WERI-Rb-1 (cell line): ENCODE results near the gene TRMT10C.
A peak's percentile ranks its signal among the peaks of the same experiment; 100 is the strongest.
"Not testable (repeated sequence)": the region's sequence is repeated elsewhere in the genome, so short reads cannot be mapped to it uniquely, and the experiment has no call there.

ENCODE experiments used
- DNase-seq: peaks from one replicate; pipeline ENCODE4 v3.0.0-alpha.2; 2020
- H3K27ac ChIP-seq: fragments of 250-450 bp; sonication (Bioruptor Pico); 2 replicates; pipeline ENCODE4 v1.5.1; 2020; ENCODE audit warnings: mild to moderate bottlenecking, moderate library complexity
- H3K27me3 ChIP-seq: fragments of 250-450 bp; sonication (Bioruptor Pico); 2 replicates; pipeline ENCODE4 v1.5.1; 2021; ENCODE audit warnings: mild to moderate bottlenecking, low read depth, moderate library complexity; ENCODE audit not compliant: insufficient read depth, severe bottlenecking
- H3K36me3 ChIP-seq: fragments of 250-450 bp; sonication (Bioruptor Pico); 2 replicates; pipeline ENCODE4 v1.5.1; 2020; ENCODE audit warnings: mild to moderate bottlenecking, moderate library complexity
- H3K4me3 ChIP-seq: 2 replicates; pipeline ENCODE4 v1.5.1; 2011; ENCODE audit warnings: low read depth, mild to moderate bottlenecking, control low read depth, low read length
- H3K9me3 ChIP-seq: fragments of 250-450 bp; sonication (Bioruptor Pico); 2 replicates; pipeline ENCODE4 v1.5.1; 2021; ENCODE audit warnings: mild to moderate bottlenecking, moderate library complexity; ENCODE audit not compliant: severe bottlenecking
- CTCF ChIP-seq: IDR thresholded peaks from 2 replicates; pipeline ENCODE4 v1.5.1; 2011; ENCODE audit warnings: low read depth, mild to moderate bottlenecking, control low read depth, inconsistent platforms, low read length

TRMT10C gene

GRCh38 chr3:101542957-101543356 lies 18.7 kb upstream of the TRMT10C start:
- Histone ChIP-seq H3K27ac (no peak overlapping the region), H3K36me3 (no peaks in the 10 kb centered on the region), H3K27me3 (no peaks in the 10 kb centered on the region), H3K9me3 (no peaks in the 10 kb centered on the region), H3K4me3 (no peak overlapping the region)
- no peak for DNase-seq
- no peak for TF ChIP-seq CTCF

GRCh38 chr3:101544161-101544850 lies 17.4 kb upstream of the TRMT10C start:
- 0 out of 2 replicates have a peak, but pooled peaks have one; percentile 7 for TF ChIP-seq CTCF
- Histone ChIP-seq H3K9me3 (no peaks in the 10 kb centered on the region), H3K4me3 (no peak overlapping the region), H3K27me3 (no peaks in the 10 kb centered on the region), H3K36me3 (no peaks in the 10 kb centered on the region), H3K27ac (no peak overlapping the region)
- no peak for DNase-seq

GRCh38 chr3:101548527-101549105 lies 13.1 kb upstream of the TRMT10C start:
- H3K27ac ChIP-seq, result no peak overlapping the region

GRCh38 chr3:101549473-101549872 lies 12.2 kb upstream of the TRMT10C start:
- H3K27me3 ChIP-seq, result no peaks in the 10 kb centered on the region
- no peak overlapping the region for H3K27ac ChIP-seq
- no peaks in the 10 kb centered on the region for H3K9me3 ChIP-seq
- no peaks in the 10 kb centered on the region for H3K36me3 ChIP-seq
- TF ChIP-seq CTCF, result no peak
- H3K4me3 ChIP-seq, result no peak overlapping the region
- no peak for DNase-seq

More at GRCh38 chr3:101548527-101549105, 13.1 kb upstream of the TRMT10C start:
- Histone ChIP-seq H3K4me3 (no peak overlapping the region), H3K27me3 (no peaks in the 10 kb centered on the region), H3K36me3 (no peaks in the 10 kb centered on the region), H3K9me3 (no peaks in the 10 kb centered on the region)
- no peak for TF ChIP-seq CTCF
- no peak for DNase-seq

- not testable (repeated sequence) for H3K36me3 ChIP-seq, H3K4me3 ChIP-seq, H3K9me3 ChIP-seq, H3K27ac ChIP-seq, H3K27me3 ChIP-seq, DNase-seq
These were observed 10.1 kb upstream of the TRMT10C start for GRCh38 chr3:101551359-101552081.

- not testable (repeated sequence) for H3K27me3 ChIP-seq, H3K36me3 ChIP-seq, H3K4me3 ChIP-seq, H3K27ac ChIP-seq, DNase-seq, H3K9me3 ChIP-seq
These were observed 8.3 kb upstream of the TRMT10C start for GRCh38 chr3:101553381-101553780.
